ENCODE results near the gene SCN4A. TPM values are rescaled to one million over a fixed set of nuclear protein-coding genes. Genes with fewer than 3 reads are reported as not detected.
A peak's percentile ranks its signal among the peaks of the same experiment; 100 is the strongest.

Gene SCN4A
- total RNA-seq, 1 experiment from 2014 or later = not detected

GRCh38 chr17:63955232-63955631 lies 17.5 kb downstream of the SCN4A start:
- no peak for DNase-seq (ENCODE audit: low read depth)

- DNase-seq (ENCODE audit: low read depth) = no peak
Measured at GRCh38 chr17:63954402-63955063, 18.2 kb downstream of the SCN4A start.

- no peak for DNase-seq (ENCODE audit: low read depth)
Measured at GRCh38 chr17:63950940-63951907, 21.5 kb downstream of the SCN4A start.

- no peak for DNase-seq (ENCODE audit: low read depth)
Measured at GRCh38 chr17:63949576-63950250, 23.0 kb downstream of the SCN4A start.

- no peak for DNase-seq (ENCODE audit: low read depth)
Measured at GRCh38 chr17:63948521-63948920, 24.2 kb downstream of the SCN4A start.

- DNase-seq (ENCODE audit: low read depth) = no peak
Measured at GRCh38 chr17:63947711-63948330, 24.9 kb downstream of the SCN4A start.

- DNase-seq (ENCODE audit: low read depth) = peak; percentile 15
Measured at GRCh38 chr17:63946440-63947363, 26.0 kb downstream of the SCN4A start.

- DNase-seq (ENCODE audit: low read depth) = no peak
Measured at GRCh38 chr17:63945784-63946439, 26.8 kb downstream of the SCN4A start.

GRCh38 chr17:63944736-63945499 lies 27.8 kb downstream of the SCN4A start:
- no peak for DNase-seq (ENCODE audit: low read depth)

GRCh38 chr17:63943745-63944144 lies 29.0 kb downstream of the SCN4A start:
- no peak for DNase-seq (ENCODE audit: low read depth)

GRCh38 chr17:63942309-63942985 lies 30.3 kb downstream of the SCN4A start:
- no peak for DNase-seq (ENCODE audit: low read depth)

- DNase-seq (ENCODE audit: low read depth) = no peak
Measured at GRCh38 chr17:63941751-63942150, 31.0 kb downstream of the SCN4A start.

GRCh38 chr17:63941162-63941561 lies 31.6 kb downstream of the SCN4A start:
- no peak for DNase-seq (ENCODE audit: low read depth)

- no peak for DNase-seq (ENCODE audit: low read depth)
Measured at GRCh38 chr17:63940584-63940983, 32.1 kb downstream of the SCN4A start.

- DNase-seq (ENCODE audit: low read depth) = no peak
Measured at GRCh38 chr17:63939884-63940283, 32.8 kb downstream of the SCN4A start.

GRCh38 chr17:63939401-63939800 lies 33.3 kb downstream of the SCN4A start:
- DNase-seq (ENCODE audit: low read depth) = no peak

- no peak for DNase-seq (ENCODE audit: low read depth)
Measured at GRCh38 chr17:63937920-63938319, 34.8 kb downstream of the SCN4A start.

GRCh38 chr17:63937319-63937718 lies 35.4 kb downstream of the SCN4A start:
- DNase-seq (ENCODE audit: low read depth) = no peak
